NCI-H774 (cell line): ENCODE results near the gene MAGEL2.
"Not testable (repeated sequence)": the region's sequence is repeated elsewhere in the genome, so short reads cannot be mapped to it uniquely, and the experiment has no call there.

ENCODE experiments used
- DNase-seq: peaks from one replicate; lab custom pipeline; 2025; lab: John Stamatoyannopoulos, UW

The MAGEL2 gene

DNA sequence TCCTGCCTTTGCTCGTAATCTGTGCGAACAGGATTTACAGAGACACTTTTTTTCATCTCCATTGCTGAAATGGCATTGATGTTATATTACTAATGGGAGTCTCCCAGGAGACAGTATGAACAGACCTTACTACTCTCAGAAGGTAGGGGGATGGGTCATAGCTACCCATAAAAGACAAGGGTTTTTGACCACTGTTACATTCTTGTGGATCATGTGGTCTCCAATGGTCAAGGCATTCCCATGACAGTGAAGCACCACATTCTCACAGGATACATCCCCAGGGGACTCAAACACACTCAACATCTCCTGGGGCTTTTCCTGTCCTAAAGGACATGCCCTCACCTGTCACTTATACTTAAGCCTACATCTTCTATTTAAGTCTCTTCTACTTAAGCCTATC lies 41.4 kb downstream of the MAGEL2 start:
- no peak for DNase-seq

DNA sequence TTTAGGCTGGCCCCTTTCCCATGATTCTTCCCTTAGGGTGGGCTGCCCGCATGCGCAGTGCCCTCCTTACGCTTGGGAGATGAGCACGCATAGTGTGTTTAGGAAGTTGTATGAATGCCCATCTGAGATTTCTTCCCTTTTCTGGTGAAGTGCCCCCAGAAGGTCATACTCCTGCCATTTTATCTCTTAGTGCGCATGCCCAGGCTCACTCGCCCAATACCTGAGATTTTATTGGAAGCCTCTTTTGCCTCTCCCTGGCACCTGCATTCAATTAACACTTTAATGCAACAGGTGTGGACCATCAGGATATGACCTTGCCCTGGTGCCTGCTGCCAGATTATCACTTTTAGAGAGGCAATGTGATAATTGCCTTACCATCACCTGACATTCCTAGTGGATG lies 45.5 kb downstream of the MAGEL2 start:
- no peak for DNase-seq

DNA sequence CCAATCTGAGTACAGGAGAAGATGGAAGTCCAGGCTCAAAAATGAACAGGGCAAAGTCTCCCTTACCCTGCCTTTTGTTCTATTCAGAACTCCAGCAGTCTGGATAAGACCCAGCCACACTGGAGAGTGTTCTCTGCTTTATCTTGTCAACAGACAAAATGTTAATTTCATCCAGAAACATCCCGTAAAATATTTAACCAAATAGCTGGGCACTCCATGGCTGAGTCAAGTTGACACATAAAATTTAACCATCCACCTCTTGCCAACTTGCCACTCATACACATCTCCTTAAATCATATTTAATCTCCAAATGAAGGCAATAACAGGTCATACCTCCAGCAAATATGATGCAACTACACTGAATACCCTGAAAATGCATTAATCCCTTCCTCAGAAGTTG lies 48.6 kb downstream of the MAGEL2 start:
- DNase-seq = no peak

DNA sequence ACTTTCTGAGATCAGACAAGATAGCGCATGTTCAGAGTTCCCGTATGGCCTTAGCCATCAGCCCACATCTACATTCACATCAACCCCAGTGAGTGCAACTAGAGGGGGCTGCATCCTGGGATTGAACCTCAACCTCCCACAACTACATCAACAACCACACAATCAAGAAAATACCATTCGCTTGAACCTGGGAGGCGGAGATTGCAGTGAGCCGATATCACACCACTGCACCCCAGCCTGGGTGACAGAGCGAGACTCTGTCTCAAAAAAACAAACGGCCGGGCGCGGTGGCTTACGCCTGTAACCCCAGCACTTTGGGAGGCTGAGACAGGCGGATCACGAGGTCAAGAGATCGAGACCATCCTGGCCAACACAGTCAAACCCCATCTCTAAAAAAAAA lies 50.4 kb downstream of the MAGEL2 start:
- DNase-seq = not testable (repeated sequence)

DNA sequence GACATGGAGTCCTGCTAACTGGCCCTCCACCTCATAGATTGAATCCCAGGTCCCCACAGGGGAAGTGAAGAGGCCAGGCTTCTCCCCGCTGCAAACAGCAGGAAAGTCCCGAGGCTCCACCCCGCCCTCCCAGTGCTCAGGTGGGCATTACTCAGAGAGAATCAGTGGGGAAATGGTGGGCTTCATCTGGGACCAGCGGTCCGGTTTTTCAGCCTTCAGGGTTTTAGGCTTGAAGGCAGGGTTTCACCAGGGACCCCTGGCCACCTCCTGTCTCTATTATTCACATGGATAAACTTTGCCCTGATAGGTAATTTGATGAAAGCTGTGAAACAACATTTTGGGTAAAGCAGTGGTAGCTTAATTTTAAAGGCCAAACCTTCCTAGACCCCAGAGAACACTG lies 50.9 kb downstream of the MAGEL2 start:
- no peak for DNase-seq

DNA sequence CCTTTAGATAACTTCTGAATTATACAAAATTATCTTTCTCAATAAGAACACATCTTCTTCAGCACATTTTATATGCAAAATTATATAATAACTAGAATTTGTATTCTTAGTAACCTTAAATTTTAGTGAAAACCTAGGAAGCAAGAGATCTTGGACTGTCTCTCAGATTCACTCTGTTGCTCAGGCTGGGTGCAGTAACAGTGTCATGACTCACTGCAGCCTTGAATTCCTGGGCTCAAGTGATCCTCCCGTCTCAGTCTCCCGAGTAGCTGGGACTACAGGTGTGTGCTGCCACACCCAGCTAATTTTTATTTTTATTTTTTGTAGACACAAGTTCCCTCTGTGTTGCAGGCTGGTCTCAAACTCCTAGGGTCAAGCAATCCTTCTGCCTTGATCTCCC lies 52.3 kb downstream of the MAGEL2 start:
- no peak for DNase-seq

DNA sequence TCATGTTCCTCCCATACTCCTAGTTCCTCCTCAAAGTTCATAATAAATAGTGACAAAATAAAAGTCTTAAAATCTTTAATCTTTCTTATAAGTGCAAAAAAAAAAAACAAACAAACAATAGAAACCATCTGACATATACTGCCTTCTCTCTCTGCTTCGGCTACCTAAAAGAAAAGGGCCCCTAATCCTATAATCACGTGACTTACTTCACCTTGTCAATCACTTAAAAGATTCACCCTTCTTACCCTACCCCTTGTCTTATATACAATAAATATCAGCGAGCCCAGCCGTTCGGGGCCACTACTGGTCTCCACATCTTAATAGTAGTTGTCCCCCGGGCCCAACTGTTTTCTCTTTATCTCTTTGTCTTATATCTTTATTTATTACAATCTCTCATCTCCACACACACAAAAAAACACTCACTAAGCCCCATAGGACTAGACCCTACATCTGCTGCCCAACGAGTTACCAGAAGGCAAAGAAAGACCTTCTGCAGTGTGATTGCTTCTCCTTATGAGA lies 53.4 kb downstream of the MAGEL2 start:
- no peak for DNase-seq
